ENCODE results near the gene TFEC. TPM values are rescaled to one million over a fixed set of nuclear protein-coding genes. Genes with fewer than 3 reads are reported as not detected.

The TFEC gene
- total and polyA plus RNA-seq, 10 of the 15 experiments (the other 5 are each of a cell fraction or from before 2014, with no cell fraction given), result 0.18 to 5.8 (median 2.4) TPM

DNA sequence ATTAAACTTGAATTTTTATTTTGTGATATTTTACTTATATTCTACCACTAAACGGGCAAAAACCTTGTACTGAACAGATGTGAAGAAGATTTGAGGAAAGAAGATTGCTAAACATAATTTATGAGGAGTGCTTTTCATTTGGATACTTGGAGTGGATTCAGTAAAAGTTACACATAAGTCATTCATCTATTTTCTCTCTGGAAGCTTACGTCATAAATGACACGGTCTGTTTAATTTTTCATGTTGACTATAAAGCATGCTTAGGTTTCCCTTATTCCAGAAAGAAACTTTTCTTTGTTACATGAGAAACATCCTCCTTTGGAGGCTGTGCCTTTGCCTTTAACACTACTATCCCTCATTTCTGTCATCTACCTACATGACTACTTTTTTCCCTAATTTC is 53.9 kb downstream of the TFEC start:
- intact Hi-C loops (cut with micrococcal nuclease; ENCODE audit: unreplicated experiment), result no loop called here
- WGBS (ENCODE audit: insufficient coverage, insufficient replicate concordance, low lambda C conversion rate, missing lambda C conversion rate), result 20% methylated on average over 3 of the region's 3 CpGs

More for the DNA sequence above, 53.9 kb downstream of the TFEC start:
- Histone ChIP-seq H3K79me2 (ENCODE audit: control insufficient read depth, insufficient read depth, low read length) (no peaks in the 10 kb centered on the region), H3K27ac (ENCODE audit: control insufficient read depth, insufficient read depth) (no peak overlapping the region), H3K4me3 (no peak overlapping the region), H3K4me2 (ENCODE audit: control insufficient read depth, insufficient read depth) (no peak overlapping the region), H4K20me1 (ENCODE audit: control insufficient read depth, insufficient read depth) (no peaks in the 10 kb centered on the region), H3K9me3 (replicated peaks; ENCODE audit: control insufficient read depth, insufficient read depth, low read length) (no peaks in the 10 kb centered on the region), H3K36me3 (ENCODE audit: control insufficient read depth in 2 of 2, insufficient read depth in 2 of 2, low read length in 1 of 2) (no peaks in the 10 kb centered on the region), H3K4me1 (ENCODE audit: control insufficient read depth, insufficient read depth, low read length) (no peaks in the 10 kb centered on the region), H3K9ac (ENCODE audit: control insufficient read depth, insufficient read depth, low read length) (no peak overlapping the region), H3K27me3 (replicated peaks in 1 of 2; ENCODE audit: control insufficient read depth in 2 of 2, insufficient read depth in 2 of 2, low read length in 1 of 2) (no peaks in the 10 kb centered on the region), H2AFZ (ENCODE audit: control insufficient read depth, low read depth, low read length) (no peak overlapping the region)
- DNase-seq (ENCODE audit: low read depth, low spot score) (no peak), FAIRE-seq (no peak), ATAC-seq (no peak)
- ChIA-PET RAD21 (ENCODE audit: unreplicated experiment) (no interaction called here), CTCF (no interaction called here), SMC1A (ENCODE audit: uncharacterized antibody, unreplicated experiment) (no interaction called here), POLR2A (no interaction called here)
- BruUV-seq (replicated peaks), result no TSS peak
- TF ChIP-seq CBX3 (IDR thresholded peaks at IDR 0.05; ENCODE audit: borderline replicate concordance, low read depth), result no peak
- TF ChIP-seq NR2C1 (IDR thresholded peaks at IDR 0.05), result no peak
- no peak for TF ChIP-seq SMARCA5 (IDR thresholded peaks at IDR 0.05)
- TF ChIP-seq SUPT20H (IDR thresholded peaks at IDR 0.05; ENCODE audit: borderline replicate concordance, control insufficient read depth, low read depth, low read length), result no peak
- no peak for TF ChIP-seq ZBTB33 (IDR thresholded peaks at IDR 0.05)
- TF ChIP-seq, protein P1, sequence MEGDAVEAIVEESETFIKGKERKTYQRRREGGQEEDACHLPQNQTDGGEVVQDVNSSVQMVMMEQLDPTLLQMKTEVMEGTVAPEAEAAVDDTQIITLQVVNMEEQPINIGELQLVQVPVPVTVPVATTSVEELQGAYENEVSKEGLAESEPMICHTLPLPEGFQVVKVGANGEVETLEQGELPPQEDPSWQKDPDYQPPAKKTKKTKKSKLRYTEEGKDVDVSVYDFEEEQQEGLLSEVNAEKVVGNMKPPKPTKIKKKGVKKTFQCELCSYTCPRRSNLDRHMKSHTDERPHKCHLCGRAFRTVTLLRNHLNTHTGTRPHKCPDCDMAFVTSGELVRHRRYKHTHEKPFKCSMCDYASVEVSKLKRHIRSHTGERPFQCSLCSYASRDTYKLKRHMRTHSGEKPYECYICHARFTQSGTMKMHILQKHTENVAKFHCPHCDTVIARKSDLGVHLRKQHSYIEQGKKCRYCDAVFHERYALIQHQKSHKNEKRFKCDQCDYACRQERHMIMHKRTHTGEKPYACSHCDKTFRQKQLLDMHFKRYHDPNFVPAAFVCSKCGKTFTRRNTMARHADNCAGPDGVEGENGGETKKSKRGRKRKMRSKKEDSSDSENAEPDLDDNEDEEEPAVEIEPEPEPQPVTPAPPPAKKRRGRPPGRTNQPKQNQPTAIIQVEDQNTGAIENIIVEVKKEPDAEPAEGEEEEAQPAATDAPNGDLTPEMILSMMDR (IDR thresholded peaks at IDR 0.05 in 2 of 3, conservative IDR thresholded peaks at IDR 0.05 in 1 of 3; ENCODE audit: control insufficient read depth in 2 of 3, extremely low read depth in 1 of 3, insufficient read depth in 1 of 3, low read depth in 3 of 3, low read length in 3 of 3), result no peak
- TF ChIP-seq LARP7 (IDR thresholded peaks at IDR 0.05), result no peak
- no peak for TF ChIP-seq ATF2 (IDR thresholded peaks at IDR 0.05; ENCODE audit: low read length)
- TF ChIP-seq, protein P2, sequence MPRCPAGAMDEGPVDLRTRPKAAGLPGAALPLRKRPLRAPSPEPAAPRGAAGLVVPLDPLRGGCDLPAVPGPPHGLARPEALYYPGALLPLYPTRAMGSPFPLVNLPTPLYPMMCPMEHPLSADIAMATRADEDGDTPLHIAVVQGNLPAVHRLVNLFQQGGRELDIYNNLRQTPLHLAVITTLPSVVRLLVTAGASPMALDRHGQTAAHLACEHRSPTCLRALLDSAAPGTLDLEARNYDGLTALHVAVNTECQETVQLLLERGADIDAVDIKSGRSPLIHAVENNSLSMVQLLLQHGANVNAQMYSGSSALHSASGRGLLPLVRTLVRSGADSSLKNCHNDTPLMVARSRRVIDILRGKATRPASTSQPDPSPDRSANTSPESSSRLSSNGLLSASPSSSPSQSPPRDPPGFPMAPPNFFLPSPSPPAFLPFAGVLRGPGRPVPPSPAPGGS (IDR thresholded peaks at IDR 0.05; ENCODE audit: borderline replicate concordance, insufficient read depth, low read depth, low read length, poor library complexity, severe bottlenecking), result no peak
- no peak for TF ChIP-seq POU2F2 (IDR thresholded peaks at IDR 0.05; ENCODE audit: borderline replicate concordance, low read depth, low read length)
- in situ Hi-C loops (cut with MboI), result no loop called here
